HepG2 (cell line): ENCODE results near the gene KCNB1. TPM values are rescaled to one million over a fixed set of nuclear protein-coding genes. Genes with fewer than 3 reads are reported as not detected.

Source experiments
- ATF4 ChIP-seq, 2 experiments: fragments of 450-650 bp in 1 of 2; sonication (generic) in 1 of 2; formaldehyde crosslinking; IDR thresholded peaks; 2 replicates each; pipeline versions ENCODE4 v1.5.0 to v1.8.0; 2020 to 2022; ENCODE audit warnings: mild to moderate bottlenecking in 1 of 2, missing genetic modification reagents in 1 of 2
- ATF7-NPFF ChIP-seq: sonication (generic); formaldehyde crosslinking; IDR thresholded peaks from 2 replicates; pipeline ENCODE4 v1.8.1; 2023; ENCODE audit warnings: mild to moderate bottlenecking, low read depth, missing genetic modification reagents, moderate library complexity
- CEBPB ChIP-seq: IDR thresholded peaks from 2 replicates; pipeline ENCODE4 v1.6.1; 2011; ENCODE audit warnings: low read depth, low read length, improper control_type of control experiment, borderline replicate concordance
- CREB1 ChIP-seq, 2 experiments: fragments of 450-650 bp in 1 of 2; IDR thresholded peaks; 2 replicates each; pipeline ENCODE4 v1.6.1; 2016 to 2017; ENCODE audit warnings: control low read depth in 1 of 2, mild to moderate bottlenecking in 1 of 2, missing compliant biosample characterization in 1 of 2, missing genetic modification characterization in 1 of 2
- FOSL1 ChIP-seq: sonication (generic); formaldehyde crosslinking; IDR thresholded peaks from 2 replicates; pipeline ENCODE4 v1.9.0; 2021; ENCODE audit warnings: missing genetic modification reagents, borderline replicate concordance
- FOXO4 ChIP-seq: sonication (generic); formaldehyde crosslinking; conservative IDR thresholded peaks from 2 replicates; pipeline ENCODE4 v1.8.1; 2023; ENCODE audit warnings: missing genetic modification reagents
- FUBP1 ChIP-seq: sonication (generic); formaldehyde crosslinking; IDR thresholded peaks from 2 replicates; pipeline ENCODE4 v1.5.1; 2020; ENCODE audit warnings: missing genetic modification reagents, mild to moderate bottlenecking, borderline replicate concordance
- GPN1 ChIP-seq: sonication (generic); formaldehyde crosslinking; IDR thresholded peaks from 2 replicates; pipeline ENCODE4 v1.5.1; 2020; ENCODE audit warnings: missing genetic modification reagents, borderline replicate concordance
- KLF13 ChIP-seq: sonication (generic); formaldehyde crosslinking; IDR thresholded peaks from 2 replicates; pipeline ENCODE4 v1.4.0; 2020; ENCODE audit warnings: mild to moderate bottlenecking, missing genetic modification reagents
- KLF16 ChIP-seq, 2 experiments: sonication (generic) in 1 of 2; formaldehyde crosslinking in 1 of 2; IDR thresholded peaks; 2 replicates each; pipeline versions ENCODE4 v1.6.1 to v1.8.0; 2016 to 2023; ENCODE audit warnings: missing genetic modification reagents in 2 of 2, missing compliant biosample characterization in 1 of 2
- MBNL3 ChIP-seq: fragments of 250-450 bp; sonication (Bioruptor Pico); conservative IDR thresholded peaks from 2 replicates; pipeline ENCODE4 v1.8.0; 2022; ENCODE audit warnings: mild to moderate bottlenecking, inconsistent platforms
- MXD1 ChIP-seq: sonication (generic); formaldehyde crosslinking; IDR thresholded peaks from 2 replicates; pipeline ENCODE4 v1.4.0; 2020; ENCODE audit warnings: mild to moderate bottlenecking, missing genetic modification reagents
- POLR2AphosphoS5 ChIP-seq: IDR thresholded peaks from 2 replicates; pipeline ENCODE4 v1.6.1; 2012; ENCODE audit warnings: low read depth, low read length
- RBFOX2 ChIP-seq: fragments of 200-400 bp; formaldehyde crosslinking; IDR thresholded peaks from 2 replicates; pipeline ENCODE4 v1.6.1; 2017; ENCODE audit warnings: low read depth, mild to moderate bottlenecking, low read length
- RBM39 ChIP-seq: fragments of 200-400 bp; formaldehyde crosslinking; IDR thresholded peaks from one replicate; pipeline ENCODE4 v1.6.1; 2018; ENCODE audit warnings: antibody characterized with exemption, mild to moderate bottlenecking, low read depth, low read length; ENCODE audit not compliant: poor library complexity, severe bottlenecking
- TEF ChIP-seq: sonication (generic); formaldehyde crosslinking; IDR thresholded peaks from 2 replicates; pipeline ENCODE4 v1.5.0; 2020; ENCODE audit warnings: missing genetic modification reagents
- ZBTB38 ChIP-seq: sonication (generic); formaldehyde crosslinking; IDR thresholded peaks from 2 replicates; pipeline ENCODE4 v1.5.1; 2020; ENCODE audit warnings: mild to moderate bottlenecking, missing genetic modification reagents
- ZNF264 ChIP-seq: sonication (generic); formaldehyde crosslinking; IDR thresholded peaks from 2 replicates; pipeline ENCODE4 v1.4.0; 2020; ENCODE audit warnings: missing genetic modification reagents
- ZNF503 ChIP-seq: sonication (generic); formaldehyde crosslinking; IDR thresholded peaks from 2 replicates; pipeline ENCODE4 v1.4.0; 2020; ENCODE audit warnings: missing genetic modification reagents
- ZNF839 ChIP-seq: sonication (generic); formaldehyde crosslinking; IDR thresholded peaks from 2 replicates; pipeline ENCODE4 v1.4.0; 2020; ENCODE audit warnings: missing genetic modification reagents, mild to moderate bottlenecking, borderline replicate concordance
- ZSCAN22 ChIP-seq: sonication (generic); formaldehyde crosslinking; IDR thresholded peaks from 2 replicates; pipeline ENCODE4 v1.4.0; 2020; ENCODE audit warnings: mild to moderate bottlenecking, missing genetic modification reagents
- polyA plus RNA-seq, 8 experiments: library from polyadenylated mRNA; depleted of rRNA in 3 of 8; stranded (reverse) in 7 of 8; unstranded in 1 of 8; fragments of >200 nt; fragmentation: Illumina TruSeq in 4 of 8; extraction: Trizol in 4 of 8; gene quantifications; 2 replicates each; pipeline versions ENCODE4 v1.2.1 to v1.2.3, GENCODE V29; 2011 to 2016; ENCODE audit warnings: low read depth in 4 of 8, missing spikeins in 1 of 8, mixed read lengths in 1 of 8; ENCODE audit not compliant: insufficient read depth in 1 of 8
- total RNA-seq, 5 experiments: library from RNA; depleted of rRNA; stranded (reverse); fragments of >200 nt; fragmentation: Illumina TruSeq; extraction: Trizol; gene quantifications; 2 replicates each; pipeline ENCODE4 v1.2.3, GENCODE V29; 2016; ENCODE audit warnings: low read depth in 1 of 5

The KCNB1 gene
- total and polyA plus RNA-seq, 2 of the 13 experiments (the other 11 are each of a cell fraction or from before 2014, with no cell fraction given) = 0.02 TPM; not detected in 1

- TF ChIP-seq RBM39 = peak; percentile 85
- TF ChIP-seq KLF16 (CRISPR knock-in tag; IDR thresholded peaks at IDR 0.05) = peak in 1 of 2 experiments; percentile 86; a peak in 2 of 4 replicates
- no peak for TF ChIP-seq FUBP1
- 0 out of 2 replicates have a peak, but pooled peaks have one; percentile 60 for TF ChIP-seq ZSCAN22 (CRISPR knock-in tag)
- peak; percentile 82 for TF ChIP-seq ATF7-NPFF (CRISPR knock-in tag)
- TF ChIP-seq MXD1 (CRISPR knock-in tag) = peak; percentile 88
- no peak for TF ChIP-seq ZNF839
- TF ChIP-seq FOSL1 (CRISPR knock-in tag) = peak; percentile 59; the same call in 1 of the 2 replicates
- TF ChIP-seq CEBPB = no peak
- 0 out of 2 replicates have a peak, but pooled peaks have one; percentile 42 for TF ChIP-seq FOXO4
- no peak for TF ChIP-seq ZNF503 (CRISPR knock-in tag)
- peak; percentile 90 for TF ChIP-seq ZNF264 (CRISPR knock-in tag)
- TF ChIP-seq KLF13 (CRISPR knock-in tag) = no peak
- peak; percentile 93 for TF ChIP-seq TEF (CRISPR knock-in tag)
- TF ChIP-seq RBFOX2 = no peak
- 0 out of 4 replicates have a peak, but pooled peaks of 1 of the 2 experiments have one; percentile 55 for TF ChIP-seq ATF4 (CRISPR knock-in tag; IDR thresholded peaks at IDR 0.05)
- no peak for TF ChIP-seq ZBTB38 (CRISPR knock-in tag)
- no peak for TF ChIP-seq CREB1 (IDR thresholded peaks at IDR 0.05)
- TF ChIP-seq CREB1 (CRISPR knock-in tag; IDR thresholded peaks at IDR 0.05) = no peak
- no peak for TF ChIP-seq MBNL3 (CRISPR knock-in tag)
- TF ChIP-seq GPN1 (CRISPR knock-in tag) = peak; percentile 88; the same call in 1 of the 2 replicates
- TF ChIP-seq POLR2AphosphoS5 = no peak
These were observed at the start of gene KCNB1 (continued) for GRCh38 chr20:49482621-49483017.
